Measurements from ENCODE around the gene CYP46A1.

DNA sequence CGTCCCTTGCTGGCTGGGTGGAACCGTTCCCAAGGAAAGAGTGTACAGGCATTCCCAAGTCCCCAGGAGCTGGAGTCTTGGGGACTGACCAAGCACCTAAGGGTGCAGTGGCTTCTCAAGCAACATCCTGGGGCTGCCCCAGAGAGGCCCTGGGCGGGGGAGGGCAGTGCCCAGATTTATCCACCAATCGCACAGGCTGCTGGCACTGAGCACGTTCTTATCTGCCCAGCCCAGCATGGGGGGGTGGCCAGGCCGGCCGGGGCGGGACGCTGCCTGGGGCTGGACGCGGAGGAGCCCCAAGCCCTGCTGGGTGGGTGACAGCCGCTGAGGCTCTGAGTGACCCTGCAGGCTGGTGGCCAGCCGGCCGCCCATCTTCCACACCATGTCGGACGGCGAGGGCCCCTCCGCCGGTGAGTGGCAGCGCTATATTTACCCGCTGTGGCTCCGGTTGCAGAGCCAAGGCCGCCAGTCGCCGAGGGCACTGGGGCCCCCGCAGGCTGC, 53.4 kb downstream of the CYP46A1 start:
- TF ChIP-seq SP1 (IDR thresholded peaks at IDR 0.05) (no peak), GABPA (IDR thresholded peaks at IDR 0.05 in 1 of 2, conservative IDR thresholded peaks at IDR 0.05 in 1 of 2) (no peak), YY1 (IDR thresholded peaks at IDR 0.05) (no peak), JUND (IDR thresholded peaks at IDR 0.05) (no peak), EGR1 (IDR thresholded peaks at IDR 0.05; ENCODE audit: low read depth in 2 of 2) (no peak), RAD21 (IDR thresholded peaks at IDR 0.05) (no peak), FOXA1 (IDR thresholded peaks at IDR 0.05) (no peak), RXRA (IDR thresholded peaks at IDR 0.05) (no peak)
- TF ChIP-seq, protein P1, sequence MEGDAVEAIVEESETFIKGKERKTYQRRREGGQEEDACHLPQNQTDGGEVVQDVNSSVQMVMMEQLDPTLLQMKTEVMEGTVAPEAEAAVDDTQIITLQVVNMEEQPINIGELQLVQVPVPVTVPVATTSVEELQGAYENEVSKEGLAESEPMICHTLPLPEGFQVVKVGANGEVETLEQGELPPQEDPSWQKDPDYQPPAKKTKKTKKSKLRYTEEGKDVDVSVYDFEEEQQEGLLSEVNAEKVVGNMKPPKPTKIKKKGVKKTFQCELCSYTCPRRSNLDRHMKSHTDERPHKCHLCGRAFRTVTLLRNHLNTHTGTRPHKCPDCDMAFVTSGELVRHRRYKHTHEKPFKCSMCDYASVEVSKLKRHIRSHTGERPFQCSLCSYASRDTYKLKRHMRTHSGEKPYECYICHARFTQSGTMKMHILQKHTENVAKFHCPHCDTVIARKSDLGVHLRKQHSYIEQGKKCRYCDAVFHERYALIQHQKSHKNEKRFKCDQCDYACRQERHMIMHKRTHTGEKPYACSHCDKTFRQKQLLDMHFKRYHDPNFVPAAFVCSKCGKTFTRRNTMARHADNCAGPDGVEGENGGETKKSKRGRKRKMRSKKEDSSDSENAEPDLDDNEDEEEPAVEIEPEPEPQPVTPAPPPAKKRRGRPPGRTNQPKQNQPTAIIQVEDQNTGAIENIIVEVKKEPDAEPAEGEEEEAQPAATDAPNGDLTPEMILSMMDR (IDR thresholded peaks at IDR 0.05; ENCODE audit: low read depth, low read length, missing input control), result no peak
- TF ChIP-seq, protein P2, sequence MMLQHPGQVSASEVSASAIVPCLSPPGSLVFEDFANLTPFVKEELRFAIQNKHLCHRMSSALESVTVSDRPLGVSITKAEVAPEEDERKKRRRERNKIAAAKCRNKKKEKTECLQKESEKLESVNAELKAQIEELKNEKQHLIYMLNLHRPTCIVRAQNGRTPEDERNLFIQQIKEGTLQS (IDR thresholded peaks at IDR 0.05), result no peak
- TF ChIP-seq, protein P3, sequence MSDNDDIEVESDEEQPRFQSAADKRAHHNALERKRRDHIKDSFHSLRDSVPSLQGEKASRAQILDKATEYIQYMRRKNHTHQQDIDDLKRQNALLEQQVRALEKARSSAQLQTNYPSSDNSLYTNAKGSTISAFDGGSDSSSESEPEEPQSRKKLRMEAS (IDR thresholded peaks at IDR 0.05), result no peak
- TF ChIP-seq, protein P4, sequence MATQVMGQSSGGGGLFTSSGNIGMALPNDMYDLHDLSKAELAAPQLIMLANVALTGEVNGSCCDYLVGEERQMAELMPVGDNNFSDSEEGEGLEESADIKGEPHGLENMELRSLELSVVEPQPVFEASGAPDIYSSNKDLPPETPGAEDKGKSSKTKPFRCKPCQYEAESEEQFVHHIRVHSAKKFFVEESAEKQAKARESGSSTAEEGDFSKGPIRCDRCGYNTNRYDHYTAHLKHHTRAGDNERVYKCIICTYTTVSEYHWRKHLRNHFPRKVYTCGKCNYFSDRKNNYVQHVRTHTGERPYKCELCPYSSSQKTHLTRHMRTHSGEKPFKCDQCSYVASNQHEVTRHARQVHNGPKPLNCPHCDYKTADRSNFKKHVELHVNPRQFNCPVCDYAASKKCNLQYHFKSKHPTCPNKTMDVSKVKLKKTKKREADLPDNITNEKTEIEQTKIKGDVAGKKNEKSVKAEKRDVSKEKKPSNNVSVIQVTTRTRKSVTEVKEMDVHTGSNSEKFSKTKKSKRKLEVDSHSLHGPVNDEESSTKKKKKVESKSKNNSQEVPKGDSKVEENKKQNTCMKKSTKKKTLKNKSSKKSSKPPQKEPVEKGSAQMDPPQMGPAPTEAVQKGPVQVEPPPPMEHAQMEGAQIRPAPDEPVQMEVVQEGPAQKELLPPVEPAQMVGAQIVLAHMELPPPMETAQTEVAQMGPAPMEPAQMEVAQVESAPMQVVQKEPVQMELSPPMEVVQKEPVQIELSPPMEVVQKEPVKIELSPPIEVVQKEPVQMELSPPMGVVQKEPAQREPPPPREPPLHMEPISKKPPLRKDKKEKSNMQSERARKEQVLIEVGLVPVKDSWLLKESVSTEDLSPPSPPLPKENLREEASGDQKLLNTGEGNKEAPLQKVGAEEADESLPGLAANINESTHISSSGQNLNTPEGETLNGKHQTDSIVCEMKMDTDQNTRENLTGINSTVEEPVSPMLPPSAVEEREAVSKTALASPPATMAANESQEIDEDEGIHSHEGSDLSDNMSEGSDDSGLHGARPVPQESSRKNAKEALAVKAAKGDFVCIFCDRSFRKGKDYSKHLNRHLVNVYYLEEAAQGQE (IDR thresholded peaks at IDR 0.05), result no peak

Measured in liver (tissue), 3 donors.